ENCODE measurements around the gene RNU7-1.

DNA sequence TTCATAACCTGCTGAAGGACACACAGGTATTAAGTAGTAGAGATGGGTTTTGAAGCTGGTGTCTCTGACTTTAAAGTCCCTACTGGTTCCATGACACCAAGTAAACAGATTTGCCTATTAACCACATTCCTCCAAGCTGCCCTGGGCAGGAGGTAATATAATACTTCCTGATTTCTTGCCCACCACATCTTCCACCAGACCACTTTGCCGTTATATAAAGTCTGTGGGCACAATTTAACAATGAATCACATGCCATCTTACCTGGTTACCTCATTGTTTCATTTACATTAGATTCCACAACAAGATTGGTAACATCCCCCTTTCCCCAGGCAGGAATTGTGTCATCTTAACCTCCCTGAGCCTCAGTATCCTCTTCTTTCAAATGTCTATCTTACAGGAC is 39.9 kb upstream of the RNU7-1 start:
- TF ChIP-seq EZH2phosphoT487 (IDR thresholded peaks at IDR 0.05; ENCODE audit: insufficient read depth, low read depth): no peak
- TF ChIP-seq EZH2 (IDR thresholded peaks at IDR 0.05; ENCODE audit: insufficient read depth, poor library complexity, severe bottlenecking): no peak
